ENCODE measurements around the gene FANCL. TPM values are rescaled to one million over a fixed set of nuclear protein-coding genes. Genes with fewer than 3 reads are reported as not detected.
"Not testable (repeated sequence)": the region's sequence is repeated elsewhere in the genome, so short reads cannot be mapped to it uniquely, and the experiment has no call there.

The FANCL gene
- total RNA-seq, 1 donor from 2014 or later = 3.2 TPM

- Histone ChIP-seq H3K36me3 (peaks cover 3 to 8% of the 10 kb centered on the region in 2 donors), H3K4me1 (no peaks in the 10 kb centered on the region), H3K4me3 (no peak overlapping the region), H3K27ac (no peak overlapping the region), H3K27me3 (no peaks in the 10 kb centered on the region), H3K9me3 (no peaks in the 10 kb centered on the region)
- TF ChIP-seq, protein P1, sequence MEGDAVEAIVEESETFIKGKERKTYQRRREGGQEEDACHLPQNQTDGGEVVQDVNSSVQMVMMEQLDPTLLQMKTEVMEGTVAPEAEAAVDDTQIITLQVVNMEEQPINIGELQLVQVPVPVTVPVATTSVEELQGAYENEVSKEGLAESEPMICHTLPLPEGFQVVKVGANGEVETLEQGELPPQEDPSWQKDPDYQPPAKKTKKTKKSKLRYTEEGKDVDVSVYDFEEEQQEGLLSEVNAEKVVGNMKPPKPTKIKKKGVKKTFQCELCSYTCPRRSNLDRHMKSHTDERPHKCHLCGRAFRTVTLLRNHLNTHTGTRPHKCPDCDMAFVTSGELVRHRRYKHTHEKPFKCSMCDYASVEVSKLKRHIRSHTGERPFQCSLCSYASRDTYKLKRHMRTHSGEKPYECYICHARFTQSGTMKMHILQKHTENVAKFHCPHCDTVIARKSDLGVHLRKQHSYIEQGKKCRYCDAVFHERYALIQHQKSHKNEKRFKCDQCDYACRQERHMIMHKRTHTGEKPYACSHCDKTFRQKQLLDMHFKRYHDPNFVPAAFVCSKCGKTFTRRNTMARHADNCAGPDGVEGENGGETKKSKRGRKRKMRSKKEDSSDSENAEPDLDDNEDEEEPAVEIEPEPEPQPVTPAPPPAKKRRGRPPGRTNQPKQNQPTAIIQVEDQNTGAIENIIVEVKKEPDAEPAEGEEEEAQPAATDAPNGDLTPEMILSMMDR (IDR thresholded peaks at IDR 0.05) = no peak
- no peak for DNase-seq (ENCODE audit: low spot score in 2 of 2)
- intact Hi-C loops (cut with DNase I) = no loop called here
These were observed 54.6 kb downstream of the FANCL start for GRCh38 chr2:58186501-58186900.

DNA sequence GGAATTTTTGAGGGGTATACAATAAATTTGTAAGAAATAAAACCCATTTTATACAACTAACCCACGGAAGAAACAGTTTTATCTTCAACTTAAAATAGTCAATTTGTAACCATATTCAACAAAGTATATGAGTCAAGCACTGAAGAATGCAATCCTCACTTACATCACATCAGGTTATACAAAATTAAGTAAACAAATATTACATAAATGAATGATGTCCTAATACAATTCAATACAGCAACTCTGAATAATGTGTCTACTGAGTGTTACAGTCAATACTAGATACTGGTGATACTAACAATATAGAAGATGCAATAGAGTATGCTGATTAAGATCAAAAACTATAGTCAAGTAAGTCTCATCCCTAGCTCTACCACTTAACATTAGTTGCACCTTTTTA is 58.6 kb downstream of the FANCL start:
- no peaks in the 10 kb centered on the region for H3K36me3 ChIP-seq
- TF ChIP-seq, protein P1 (IDR thresholded peaks at IDR 0.05) = no peak
- H3K27ac ChIP-seq = no peak overlapping the region
- no peak for DNase-seq (ENCODE audit: low spot score in 2 of 2)
- H3K4me1 ChIP-seq = no peaks in the 10 kb centered on the region
- intact Hi-C loops (cut with DNase I) = no loop called here
- no peak overlapping the region for H3K4me3 ChIP-seq
- no peaks in the 10 kb centered on the region for H3K9me3 ChIP-seq
- H3K27me3 ChIP-seq = no peaks in the 10 kb centered on the region

DNA sequence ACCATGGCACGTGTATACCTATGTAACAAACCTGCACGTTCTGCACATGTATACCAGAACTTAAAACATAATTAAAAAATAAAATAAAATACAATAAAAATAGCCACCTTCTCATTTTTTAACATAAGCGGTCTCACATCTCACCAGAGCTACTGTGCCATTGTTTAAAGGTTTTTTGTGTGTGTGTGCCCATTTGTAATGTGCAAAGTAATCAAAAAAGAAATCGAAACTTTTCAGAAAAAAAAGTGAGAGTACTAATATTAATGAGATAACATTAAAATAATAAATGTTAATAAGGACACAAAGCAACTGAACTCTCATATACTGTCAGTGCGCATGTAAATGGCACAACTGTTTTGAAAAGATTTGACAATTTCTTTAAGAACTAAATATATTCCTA is 60.5 kb downstream of the FANCL start:
- Histone ChIP-seq H3K27me3 (no peaks in the 10 kb centered on the region), H3K4me3 (no peak overlapping the region), H3K4me1 (no peaks in the 10 kb centered on the region), H3K36me3 (no peaks in the 10 kb centered on the region), H3K27ac (no peak overlapping the region), H3K9me3 (no peaks in the 10 kb centered on the region)
- DNase-seq (ENCODE audit: low spot score in 2 of 2) = no peak
- TF ChIP-seq, protein P1 (IDR thresholded peaks at IDR 0.05) = no peak
- intact Hi-C loops (cut with DNase I) = no loop called here

DNA sequence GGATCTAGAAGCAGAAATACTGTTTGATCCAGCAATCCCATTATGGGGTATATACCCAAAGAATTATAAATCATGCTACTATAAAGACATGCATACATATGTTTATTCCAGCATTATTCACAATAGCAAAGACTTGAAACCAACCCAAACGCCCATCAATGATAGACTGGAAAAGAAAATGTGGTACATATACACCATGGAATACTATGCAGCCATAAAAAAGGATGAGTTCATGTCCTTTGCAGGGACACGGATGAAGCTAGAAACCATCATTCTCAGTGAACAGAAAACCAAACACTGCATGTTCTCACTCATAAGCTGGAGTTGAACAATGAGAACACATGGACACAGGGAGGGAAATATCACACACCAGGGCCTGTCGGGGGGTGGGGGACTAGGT is 61.0 kb downstream of the FANCL start:
- H3K4me3 ChIP-seq; intact Hi-C loops (cut with DNase I); DNase-seq (ENCODE audit: low spot score in 2 of 2); H3K9me3 ChIP-seq; H3K36me3 ChIP-seq; H3K4me1 ChIP-seq; H3K27me3 ChIP-seq; H3K27ac ChIP-seq: not testable (repeated sequence)

DNA sequence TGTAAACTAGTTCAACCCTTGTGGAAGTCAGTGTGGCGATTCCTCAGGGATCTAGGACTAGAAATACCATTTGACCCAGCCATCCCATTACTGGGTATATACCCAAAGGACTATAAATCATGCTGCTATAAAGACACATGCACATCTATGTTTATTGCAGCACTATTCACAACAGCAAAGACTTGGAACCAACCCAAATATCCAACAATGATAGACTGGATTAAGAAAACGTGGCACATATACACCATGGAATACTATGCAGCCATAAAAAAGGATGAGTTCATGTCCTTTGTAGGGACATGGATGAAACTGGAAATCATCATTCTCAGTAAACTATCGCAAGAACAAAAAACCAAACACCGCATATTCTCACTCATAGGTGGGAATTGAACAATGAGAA is 63.9 kb downstream of the FANCL start:
- intact Hi-C loops (cut with DNase I) = not testable (repeated sequence)

DNA sequence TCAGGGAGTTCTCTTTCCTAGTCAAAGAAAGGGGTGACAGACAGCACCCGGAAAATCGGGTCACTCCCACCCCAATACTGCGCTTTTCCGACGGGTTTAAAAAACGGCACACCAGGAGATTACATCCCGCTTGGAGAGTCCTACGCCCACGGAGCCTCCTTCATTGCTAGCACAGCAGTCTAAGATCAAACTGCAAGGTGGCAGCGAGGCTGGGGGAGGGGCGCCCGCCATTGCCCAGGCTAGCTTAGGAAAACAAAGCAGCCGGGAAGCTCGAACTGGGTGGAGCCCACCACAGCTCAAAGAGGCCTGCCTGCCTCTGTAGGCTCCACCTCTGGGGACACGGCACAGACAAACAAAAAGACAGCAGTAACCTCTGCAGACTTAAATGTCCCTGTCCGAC is 69.3 kb downstream of the FANCL start:
- H3K4me3 ChIP-seq, H3K36me3 ChIP-seq: not testable (repeated sequence)

More for the DNA sequence above, 63.9 kb downstream of the FANCL start:
- not testable (repeated sequence) for H3K4me3 ChIP-seq; H3K27ac ChIP-seq; DNase-seq (ENCODE audit: low spot score in 2 of 2); H3K36me3 ChIP-seq; H3K4me1 ChIP-seq; H3K9me3 ChIP-seq; H3K27me3 ChIP-seq

GRCh38 chr2:58170334-58170933 is 70.7 kb downstream of the FANCL start:
- H3K9me3 ChIP-seq = peaks cover 0 to 16% of the 10 kb centered on the region in 2 donors
- H3K4me3 ChIP-seq; H3K27ac ChIP-seq; H3K27me3 ChIP-seq; H3K4me1 ChIP-seq; H3K36me3 ChIP-seq; intact Hi-C loops (cut with DNase I); DNase-seq (ENCODE audit: low spot score in 2 of 2): not testable (repeated sequence)

More for the DNA sequence above, 69.3 kb downstream of the FANCL start:
- DNase-seq (ENCODE audit: low spot score in 2 of 2); H3K4me1 ChIP-seq; intact Hi-C loops (cut with DNase I); H3K27ac ChIP-seq; H3K27me3 ChIP-seq: not testable (repeated sequence)
- H3K9me3 ChIP-seq = peaks cover 0 to 16% of the 10 kb centered on the region in 2 donors

DNA sequence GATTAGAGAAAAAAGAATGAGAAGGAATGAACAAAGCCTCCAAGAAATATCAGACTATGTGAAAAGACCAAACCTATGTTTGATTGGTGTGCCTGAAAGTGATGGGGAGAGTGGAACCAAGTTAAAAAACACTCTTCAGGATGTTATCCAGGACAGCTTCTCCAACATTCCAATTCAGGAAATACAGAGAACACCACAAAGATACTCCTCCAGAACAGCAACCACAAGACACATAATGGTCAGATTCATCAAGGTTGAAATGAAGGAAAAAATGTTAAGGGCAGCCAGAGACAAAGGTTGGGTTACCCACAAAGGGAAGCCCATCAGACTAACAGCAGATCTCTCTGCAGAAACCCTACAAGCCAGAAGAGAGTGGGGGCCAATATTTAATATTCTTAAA is 71.3 kb downstream of the FANCL start:
- H3K27ac ChIP-seq; H3K27me3 ChIP-seq; H3K4me3 ChIP-seq; H3K4me1 ChIP-seq; DNase-seq (ENCODE audit: low spot score in 2 of 2); intact Hi-C loops (cut with DNase I); H3K36me3 ChIP-seq: not testable (repeated sequence)
- peaks cover 0 to 16% of the 10 kb centered on the region in 2 donors for H3K9me3 ChIP-seq

DNA sequence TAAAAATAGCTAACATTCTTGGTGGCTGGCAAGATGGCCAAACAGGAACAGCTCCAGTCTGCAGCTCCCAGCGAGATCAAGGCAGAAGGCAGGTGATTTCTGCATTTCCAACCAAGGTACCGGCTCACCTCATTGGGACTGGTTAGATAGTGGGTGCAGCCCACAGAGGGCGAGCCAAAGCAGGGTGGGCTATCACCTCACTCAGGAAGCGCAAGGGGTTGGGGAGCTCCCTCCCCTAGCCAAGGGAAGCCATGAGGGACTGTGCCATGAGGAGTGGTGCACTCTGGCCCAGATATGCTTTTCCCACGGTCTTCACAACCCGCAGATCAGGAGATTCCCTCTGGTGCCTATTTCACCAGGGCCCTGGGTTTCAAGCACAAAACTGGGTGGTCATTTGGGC is 73.0 kb downstream of the FANCL start:
- H3K27me3 ChIP-seq; DNase-seq (ENCODE audit: low spot score in 2 of 2); H3K4me1 ChIP-seq; H3K4me3 ChIP-seq; H3K27ac ChIP-seq; intact Hi-C loops (cut with DNase I); H3K36me3 ChIP-seq: not testable (repeated sequence)
- H3K9me3 ChIP-seq = peaks cover 0 to 16% of the 10 kb centered on the region in 2 donors

Data from ascending aorta (tissue), 2 donors.